Kidney (tissue), 14 donors: ENCODE measurements around the gene SMCO3. TPM values are rescaled to one million over a fixed set of nuclear protein-coding genes. Genes with fewer than 3 reads are reported as not detected.

ENCODE experiments used
- DNase-seq, 5 donors: peaks; one replicate each; pipeline ENCODE4 v3.0.0-alpha.2; 2013 to 2020
- FAIRE-seq: peaks from 2 replicates; lab custom pipeline; 2012; peaks lifted over from hg19 to GRCh38; lab: Jason Lieb, UNC
- H3K27ac ChIP-seq, 2 donors: one replicate each; pipeline ENCODE4 v1.7.0; 2013; ENCODE audit warnings: low read depth in 2 of 2, low read length in 2 of 2, inconsistent platforms in 1 of 2
- H3K27me3 ChIP-seq: one replicate; pipeline ENCODE4 v1.7.1; 2013; ENCODE audit warnings: low read length, inconsistent platforms; ENCODE audit not compliant: control insufficient read depth, insufficient read depth
- H3K36me3 ChIP-seq, 3 donors: one replicate each; pipeline versions ENCODE4 v1.7.0 to v1.7.1; 2013; ENCODE audit warnings: low read length in 3 of 3, control low read depth in 1 of 3, inconsistent platforms in 1 of 3; ENCODE audit not compliant: insufficient read depth in 3 of 3, control insufficient read depth in 2 of 3
- H3K4me1 ChIP-seq, 3 donors: one replicate each; pipeline versions ENCODE4 v1.7.0 to v1.7.1; 2013; ENCODE audit warnings: low read length in 3 of 3, inconsistent platforms in 1 of 3, low read depth in 1 of 3; ENCODE audit not compliant: control insufficient read depth in 2 of 3, insufficient read depth in 2 of 3
- H3K4me3 ChIP-seq, 3 donors: one replicate each; pipeline versions ENCODE4 v1.7.0 to v1.8.1; 2013; ENCODE audit warnings: low read length in 3 of 3, control low read depth in 1 of 3, inconsistent platforms in 1 of 3
- H3K9ac ChIP-seq, 3 donors: one replicate each; pipeline versions ENCODE4 v1.7.0 to v1.7.1; 2013; ENCODE audit warnings: low read length in 3 of 3, control low read depth in 1 of 3, inconsistent platforms in 1 of 3
- H3K9me3 ChIP-seq, 3 donors: one replicate each; pipeline versions ENCODE4 v1.7.0 to v1.7.1; 2013; ENCODE audit warnings: low read length in 3 of 3, control low read depth in 1 of 3, inconsistent platforms in 1 of 3; ENCODE audit not compliant: control insufficient read depth in 2 of 3, insufficient read depth in 1 of 3
- intact Hi-C: fragments of 100-400 bp; cut with DNase I; formaldehyde crosslinking; loops from one replicate; pipeline ENCODE4 v1.11.1; 2022
- polyA plus RNA-seq: library from polyadenylated mRNA; stranded (reverse); fragments of 350-450 nt; fragmentation: Illumina TruSeq; extraction: RNeasy Lipid Tissue Mini Kit (QIAGEN cat#74804); gene quantifications from one replicate; pipeline ENCODE4 v1.2.3, GENCODE V29; 2014; ENCODE audit warnings: low read depth, low replicate concordance; ENCODE audit not compliant: insufficient read depth
- total RNA-seq: library from RNA; stranded (reverse); fragmentation: NEBNext Ultra II Directional; extraction: Animal tissue kit (Norgen Biotek cat#: 25700); gene quantifications from one replicate; pipeline ENCODE4 v1.2.1, GENCODE V29; 2021
- TF ChIP-seq, protein P1 (sequence below): IDR thresholded peaks from 3 replicates; pipeline ENCODE4 v1.5.1; 2012; ENCODE audit warnings: mild to moderate bottlenecking, moderate library complexity, borderline replicate concordance; ENCODE audit not compliant: insufficient read depth; ENCODE audit errors: extremely low read depth
- donor health status: control.
- donor health status: control.
- donor health status: control.
- donor health status: control.
- donor health status: control.
- donor health status: DM: yes; HTN: yes; CAD: no.
- donor health status: Normal renal cell carcinoma (clear cell type).

SMCO3 gene
- total and polyA plus RNA-seq, 2 donors from 2014 or later = 0.76 to 10.9 TPM

GRCh38 chr12:14811486-14811885 lies 2.5 kb downstream of the SMCO3 start:
- Histone ChIP-seq H3K9me3 (no peaks in the 10 kb centered on the region), H3K4me3 (no peak overlapping the region), H3K9ac (no peak overlapping the region), H3K36me3 (no peaks in the 10 kb centered on the region), H3K27ac (no peak overlapping the region), H3K27me3 (no peaks in the 10 kb centered on the region), H3K4me1 (peaks cover 0 to 3% (median 0%) of the 10 kb centered on the region in 3 donors)
- FAIRE-seq (no peak), DNase-seq (no peak)
- TF ChIP-seq, protein P1, sequence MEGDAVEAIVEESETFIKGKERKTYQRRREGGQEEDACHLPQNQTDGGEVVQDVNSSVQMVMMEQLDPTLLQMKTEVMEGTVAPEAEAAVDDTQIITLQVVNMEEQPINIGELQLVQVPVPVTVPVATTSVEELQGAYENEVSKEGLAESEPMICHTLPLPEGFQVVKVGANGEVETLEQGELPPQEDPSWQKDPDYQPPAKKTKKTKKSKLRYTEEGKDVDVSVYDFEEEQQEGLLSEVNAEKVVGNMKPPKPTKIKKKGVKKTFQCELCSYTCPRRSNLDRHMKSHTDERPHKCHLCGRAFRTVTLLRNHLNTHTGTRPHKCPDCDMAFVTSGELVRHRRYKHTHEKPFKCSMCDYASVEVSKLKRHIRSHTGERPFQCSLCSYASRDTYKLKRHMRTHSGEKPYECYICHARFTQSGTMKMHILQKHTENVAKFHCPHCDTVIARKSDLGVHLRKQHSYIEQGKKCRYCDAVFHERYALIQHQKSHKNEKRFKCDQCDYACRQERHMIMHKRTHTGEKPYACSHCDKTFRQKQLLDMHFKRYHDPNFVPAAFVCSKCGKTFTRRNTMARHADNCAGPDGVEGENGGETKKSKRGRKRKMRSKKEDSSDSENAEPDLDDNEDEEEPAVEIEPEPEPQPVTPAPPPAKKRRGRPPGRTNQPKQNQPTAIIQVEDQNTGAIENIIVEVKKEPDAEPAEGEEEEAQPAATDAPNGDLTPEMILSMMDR = no peak
- intact Hi-C loops = no loop called here

- peaks cover 0 to 3% (median 0%) of the 10 kb centered on the region in 3 donors for H3K4me1 ChIP-seq
- no peak for DNase-seq
- FAIRE-seq = no peak
- intact Hi-C loops = no loop called here
- no peak overlapping the region for H3K27ac ChIP-seq
- H3K9me3 ChIP-seq = no peaks in the 10 kb centered on the region
- H3K9ac ChIP-seq = no peak overlapping the region
- TF ChIP-seq, protein P1 = peak; percentile 36
- H3K4me3 ChIP-seq = no peak overlapping the region
- no peaks in the 10 kb centered on the region for H3K27me3 ChIP-seq
- no peaks in the 10 kb centered on the region for H3K36me3 ChIP-seq
These were observed 3.0 kb downstream of the SMCO3 start for GRCh38 chr12:14810953-14811483.

- no peak overlapping the region for H3K4me3 ChIP-seq
- FAIRE-seq = no peak
These were observed 3.6 kb downstream of the SMCO3 start for GRCh38 chr12:14810167-14810952.

More at GRCh38 chr12:14810167-14810952, 3.6 kb downstream of the SMCO3 start:
- Histone ChIP-seq H3K9me3 (no peaks in the 10 kb centered on the region), H3K27me3 (no peaks in the 10 kb centered on the region), H3K9ac (no peak overlapping the region), H3K27ac (no peak overlapping the region), H3K4me1 (peaks cover 0 to 3% (median 0%) of the 10 kb centered on the region in 3 donors), H3K36me3 (no peaks in the 10 kb centered on the region)
- DNase-seq = no peak
- TF ChIP-seq, protein P1 = no peak
- intact Hi-C loops = no loop called here
